Kidney (tissue), 14 donors: Measurements from ENCODE around the gene S100A12. TPM values are rescaled to one million over a fixed set of nuclear protein-coding genes. Genes with fewer than 3 reads are reported as not detected.

Experiments used
- DNase-seq, 5 donors: peaks; one replicate each; pipeline ENCODE4 v3.0.0-alpha.2; 2013 to 2020
- FAIRE-seq: peaks from 2 replicates; lab custom pipeline; 2012; peaks lifted over from hg19 to GRCh38; lab: Jason Lieb, UNC
- H3K27ac ChIP-seq, 2 donors: one replicate each; pipeline ENCODE4 v1.7.0; 2013; ENCODE audit warnings: low read depth in 2 of 2, low read length in 2 of 2, inconsistent platforms in 1 of 2
- H3K27me3 ChIP-seq: one replicate; pipeline ENCODE4 v1.7.1; 2013; ENCODE audit warnings: low read length, inconsistent platforms; ENCODE audit not compliant: control insufficient read depth, insufficient read depth
- H3K36me3 ChIP-seq, 3 donors: one replicate each; pipeline versions ENCODE4 v1.7.0 to v1.7.1; 2013; ENCODE audit warnings: low read length in 3 of 3, control low read depth in 1 of 3, inconsistent platforms in 1 of 3; ENCODE audit not compliant: insufficient read depth in 3 of 3, control insufficient read depth in 2 of 3
- H3K4me1 ChIP-seq, 3 donors: one replicate each; pipeline versions ENCODE4 v1.7.0 to v1.7.1; 2013; ENCODE audit warnings: low read length in 3 of 3, inconsistent platforms in 1 of 3, low read depth in 1 of 3; ENCODE audit not compliant: control insufficient read depth in 2 of 3, insufficient read depth in 2 of 3
- H3K4me3 ChIP-seq, 3 donors: one replicate each; pipeline versions ENCODE4 v1.7.0 to v1.8.1; 2013; ENCODE audit warnings: low read length in 3 of 3, control low read depth in 1 of 3, inconsistent platforms in 1 of 3
- H3K9ac ChIP-seq, 3 donors: one replicate each; pipeline versions ENCODE4 v1.7.0 to v1.7.1; 2013; ENCODE audit warnings: low read length in 3 of 3, control low read depth in 1 of 3, inconsistent platforms in 1 of 3
- H3K9me3 ChIP-seq, 3 donors: one replicate each; pipeline versions ENCODE4 v1.7.0 to v1.7.1; 2013; ENCODE audit warnings: low read length in 3 of 3, control low read depth in 1 of 3, inconsistent platforms in 1 of 3; ENCODE audit not compliant: control insufficient read depth in 2 of 3, insufficient read depth in 1 of 3
- CTCF ChIP-seq: IDR thresholded peaks from 3 replicates; pipeline ENCODE4 v1.5.1; 2012; ENCODE audit warnings: mild to moderate bottlenecking, moderate library complexity, borderline replicate concordance; ENCODE audit not compliant: insufficient read depth; ENCODE audit errors: extremely low read depth
- intact Hi-C: fragments of 100-400 bp; cut with DNase I; formaldehyde crosslinking; loops from one replicate; pipeline ENCODE4 v1.11.1; 2022
- polyA plus RNA-seq: library from polyadenylated mRNA; stranded (reverse); fragments of 350-450 nt; fragmentation: Illumina TruSeq; extraction: RNeasy Lipid Tissue Mini Kit (QIAGEN cat#74804); gene quantifications from one replicate; pipeline ENCODE4 v1.2.3, GENCODE V29; 2014; ENCODE audit warnings: low read depth, low replicate concordance; ENCODE audit not compliant: insufficient read depth
- total RNA-seq: library from RNA; stranded (reverse); fragmentation: NEBNext Ultra II Directional; extraction: Animal tissue kit (Norgen Biotek cat#: 25700); gene quantifications from one replicate; pipeline ENCODE4 v1.2.1, GENCODE V29; 2021
- donor health status: control.
- donor health status: control.
- donor health status: control.
- donor health status: control.
- donor health status: control.
- donor health status: DM: yes; HTN: yes; CAD: no.
- donor health status: Normal renal cell carcinoma (clear cell type).

The S100A12 gene
- total and polyA plus RNA-seq, 2 donors from 2014 or later, result 1.3 to 2.7 TPM

GRCh38 chr1:153402226-153402625, 26.8 kb upstream of the S100A12 start:
- Histone ChIP-seq H3K9me3 (no peaks in the 10 kb centered on the region), H3K4me3 (no peak overlapping the region), H3K36me3 (no peaks in the 10 kb centered on the region), H3K27me3 (no peaks in the 10 kb centered on the region), H3K4me1 (no peaks in the 10 kb centered on the region), H3K9ac (no peak overlapping the region), H3K27ac (no peak overlapping the region)
- intact Hi-C loops, result no loop called here
- no peak for FAIRE-seq
- no peak for DNase-seq
- no peak for TF ChIP-seq CTCF

- FAIRE-seq, result no peak
- no peak for TF ChIP-seq CTCF
- intact Hi-C loops, result no loop called here
Observed at GRCh38 chr1:153401461-153401860, 26.0 kb upstream of the S100A12 start.

GRCh38 chr1:153400244-153400643, 24.8 kb upstream of the S100A12 start:
- Histone ChIP-seq H3K27ac (no peak overlapping the region), H3K36me3 (no peaks in the 10 kb centered on the region), H3K9ac (no peak overlapping the region), H3K4me1 (no peaks in the 10 kb centered on the region), H3K27me3 (no peaks in the 10 kb centered on the region), H3K4me3 (no peak overlapping the region), H3K9me3 (no peaks in the 10 kb centered on the region)
- no peak for DNase-seq
- FAIRE-seq, result no peak
- no peak for TF ChIP-seq CTCF
- intact Hi-C loops, result no loop called here

More at GRCh38 chr1:153401461-153401860, 26.0 kb upstream of the S100A12 start:
- no peak for DNase-seq
- Histone ChIP-seq H3K4me3 (no peak overlapping the region), H3K27me3 (no peaks in the 10 kb centered on the region), H3K9me3 (no peaks in the 10 kb centered on the region), H3K9ac (no peak overlapping the region), H3K36me3 (no peaks in the 10 kb centered on the region), H3K27ac (no peak overlapping the region), H3K4me1 (no peaks in the 10 kb centered on the region)
